ENCODE measurements around the gene ENOSF1.
A peak's percentile ranks its signal among the peaks of the same experiment; 100 is the strongest.

Gene ENOSF1

GRCh38 chr18:634551-635045 lies 77.8 kb downstream of the ENOSF1 start:
- no peak for DNase-seq (ENCODE audit: low spot score)

GRCh38 chr18:631560-631959 lies 80.9 kb downstream of the ENOSF1 start:
- DNase-seq (ENCODE audit: low spot score): no peak

- DNase-seq (ENCODE audit: low spot score): no peak
Measured at GRCh38 chr18:629269-630150, 82.9 kb downstream of the ENOSF1 start.

GRCh38 chr18:627231-627630 lies 85.2 kb downstream of the ENOSF1 start:
- DNase-seq (ENCODE audit: low spot score): no peak

GRCh38 chr18:623761-624620 lies 88.4 kb downstream of the ENOSF1 start:
- peak; percentile 87 for DNase-seq (ENCODE audit: low spot score)

- DNase-seq (ENCODE audit: low spot score): no peak
Measured at GRCh38 chr18:622289-622688, 90.1 kb downstream of the ENOSF1 start.

- no peak for DNase-seq (ENCODE audit: low spot score)
Measured at GRCh38 chr18:621291-622043, 91.0 kb downstream of the ENOSF1 start.
